DOHH2 (cell line): ENCODE measurements around the gene TMEM151A.

Experiments used
- H3F3A ChIP-seq: fragments of 200-600 bp; sonication (generic), shearing (Covaris generic); 2 replicates; pipeline ENCODE4 v1.6.0; 2016; ENCODE audit warnings: antibody characterized with exemption, mild to moderate bottlenecking; ENCODE audit not compliant: control insufficient read depth, insufficient read depth
- H3K27ac ChIP-seq: fragments of 200-600 bp; sonication (generic); 2 replicates; pipeline ENCODE4 v1.5.1; 2014; ENCODE audit warnings: low read depth, mild to moderate bottlenecking, low read length, moderate library complexity
- H3K27me3 ChIP-seq: fragments of 200-600 bp; sonication (generic); 2 replicates; pipeline ENCODE4 v1.6.1; 2014; ENCODE audit warnings: mild to moderate bottlenecking, low read length, mixed read lengths; ENCODE audit not compliant: control insufficient read depth
- H3K36me3 ChIP-seq: fragments of 200-600 bp; sonication (generic); 2 replicates; pipeline ENCODE4 v1.6.1; 2014; ENCODE audit warnings: mild to moderate bottlenecking, low read length, moderate library complexity, mixed read lengths; ENCODE audit not compliant: control insufficient read depth
- H3K4me1 ChIP-seq: fragments of 200-600 bp; sonication (generic); 2 replicates; pipeline ENCODE4 v1.6.1; 2014; ENCODE audit warnings: mild to moderate bottlenecking, low read length, mixed read lengths; ENCODE audit not compliant: control insufficient read depth
- H3K4me2 ChIP-seq: fragments of 200-600 bp; sonication (generic); 2 replicates; pipeline ENCODE4 v1.6.0; 2014; ENCODE audit warnings: mild to moderate bottlenecking, low read length, moderate library complexity
- H3K4me3 ChIP-seq: fragments of 200-600 bp; sonication (generic); 2 replicates; pipeline ENCODE4 v1.5.1; 2014; ENCODE audit warnings: mild to moderate bottlenecking, low read length, mixed read lengths
- H3K79me2 ChIP-seq: fragments of 200-600 bp; sonication (generic); 2 replicates; pipeline ENCODE4 v1.6.1; 2014; ENCODE audit warnings: mild to moderate bottlenecking, low read length, mixed read lengths; ENCODE audit not compliant: control insufficient read depth
- H3K9me2 ChIP-seq: fragments of 200-600 bp; sonication (generic); replicated peaks from 2 replicates; pipeline ENCODE4 v1.6.1; 2014; ENCODE audit warnings: mild to moderate bottlenecking, low read length, mixed read lengths; ENCODE audit not compliant: control insufficient read depth
- H3K9me3 ChIP-seq: fragments of 200-600 bp; sonication (generic); 2 replicates; pipeline ENCODE4 v1.6.1; 2014; ENCODE audit warnings: antibody characterized with exemption, low read length, mixed read lengths; ENCODE audit not compliant: control insufficient read depth, insufficient read depth
- H4K20me1 ChIP-seq: fragments of 200-600 bp; sonication (generic); 2 replicates; pipeline ENCODE4 v1.6.0; 2014; ENCODE audit warnings: low read depth, mild to moderate bottlenecking, antibody characterized with exemption, low read length, moderate library complexity; ENCODE audit not compliant: control insufficient read depth, insufficient read depth
- CTCF ChIP-seq: fragments of 200-600 bp; sonication (generic); IDR thresholded peaks from one replicate; pipeline ENCODE4 v1.5.1; 2014; ENCODE audit warnings: antibody characterized with exemption, mild to moderate bottlenecking, low read depth, low read length; ENCODE audit not compliant: poor library complexity, severe bottlenecking
- EZH2phosphoT487 ChIP-seq: fragments of 200-600 bp; sonication (generic); IDR thresholded peaks from 2 replicates; pipeline ENCODE4 v1.6.1; 2017; ENCODE audit warnings: borderline replicate concordance, mild to moderate bottlenecking, antibody characterized with exemption, low read length, moderate library complexity, mixed read lengths

TMEM151A gene

GRCh38 chr11:66343176-66343575 is 51.5 kb downstream of the TMEM151A start:
- no peaks in the 10 kb centered on the region for H3K27me3 ChIP-seq
- peaks cover 4% of the 10 kb centered on the region; the same call in 1 of the 2 replicates for H4K20me1 ChIP-seq
- H3K36me3 ChIP-seq, result peaks cover 33% of the 10 kb centered on the region
- H3K79me2 ChIP-seq, result peaks cover 36% of the 10 kb centered on the region
- peaks cover 33% of the 10 kb centered on the region for H3K4me1 ChIP-seq
- H3K9me3 ChIP-seq, result no peaks in the 10 kb centered on the region
- H3K27ac ChIP-seq, result no peak overlapping the region
- TF ChIP-seq CTCF, result no peak
- no peaks in the 10 kb centered on the region for H3K9me2 ChIP-seq
- H3F3A ChIP-seq, result peaks cover 11% of the 10 kb centered on the region
- no peak overlapping the region; the same call in 1 of the 2 replicates for H3K4me2 ChIP-seq
- no peak overlapping the region for H3K4me3 ChIP-seq

GRCh38 chr11:66344550-66345315 is 53.0 kb downstream of the TMEM151A start, which contains the start of gene BRMS1:
BRMS1 (minus strand) TSS chr11:66345104; CDS start chr11:66342234, 2,870 bp downstream.
- H3K9me3 ChIP-seq, result no peaks in the 10 kb centered on the region
- H4K20me1 ChIP-seq, result peaks cover 4% of the 10 kb centered on the region; the same call in 1 of the 2 replicates
- H3K79me2 ChIP-seq, result peaks cover 36% of the 10 kb centered on the region
- H3K36me3 ChIP-seq, result peaks cover 18% of the 10 kb centered on the region
- TF ChIP-seq CTCF (peak; percentile 15), EZH2phosphoT487 (no peak)
- peaks cover 17% of the 10 kb centered on the region for H3F3A ChIP-seq
- H3K4me1 ChIP-seq, result peaks cover 40% of the 10 kb centered on the region
- no peaks in the 10 kb centered on the region for H3K27me3 ChIP-seq
- H3K4me2 ChIP-seq, result peak within 1 kb of the TSS; percentile 90
- H3K9me2 ChIP-seq, result no peaks in the 10 kb centered on the region
- H3K27ac ChIP-seq, result peak within 1 kb of the TSS; percentile 28; the same call in 1 of the 2 replicates
- peak within 1 kb of the TSS; percentile 95 for H3K4me3 ChIP-seq

DNA sequence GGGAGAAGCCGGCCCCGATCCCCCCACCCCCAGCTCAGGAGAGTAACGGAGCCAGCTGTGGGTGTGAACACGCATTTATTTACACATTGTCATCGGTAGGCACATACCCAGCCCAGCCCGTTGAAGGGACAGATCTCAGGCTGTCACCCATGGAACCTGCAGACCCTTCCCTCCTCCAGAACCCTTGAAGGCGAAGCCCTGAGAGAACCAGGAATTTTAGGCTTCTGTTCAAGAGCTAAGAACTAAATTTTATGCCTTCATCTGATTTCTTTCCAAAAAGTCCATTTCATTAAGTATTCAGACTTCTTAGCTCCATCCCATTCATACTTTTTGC is 53.6 kb downstream of the TMEM151A start:
- Histone ChIP-seq H3K27me3 (no peaks in the 10 kb centered on the region), H3K9me2 (no peaks in the 10 kb centered on the region), H3K4me1 (peaks cover 40% of the 10 kb centered on the region), H3K4me3 (peak overlapping the region; percentile 95), H3K36me3 (peaks cover 15% of the 10 kb centered on the region), H3K27ac (peak overlapping the region; percentile 28; the same call in 1 of the 2 replicates), H3K4me2 (peak overlapping the region; percentile 90), H3F3A (peaks cover 17% of the 10 kb centered on the region), H3K9me3 (no peaks in the 10 kb centered on the region), H3K79me2 (peaks cover 36% of the 10 kb centered on the region), H4K20me1 (peaks cover 4% of the 10 kb centered on the region; the same call in 1 of the 2 replicates)
- TF ChIP-seq CTCF (no peak), EZH2phosphoT487 (no peak)
